ENCODE results near the gene RABGAP1L.

The RABGAP1L gene

GRCh38 chr1:174397261-174397660 is 237.9 kb downstream of the RABGAP1L start:
- ChIA-PET CTCF (no interaction called here), POLR2A (interaction anchor here (0.5 kb wide), 1 partner anchor 42 kb away, joined by 3 read pairs; no protein-coding TSS in a partner anchor)
- DNase-seq (ENCODE audit: low read depth, low spot score), result no peak
- no peak overlapping the region for H3K4me3 ChIP-seq (ENCODE audit: low read depth, low read length)
- no peak for TF ChIP-seq CTCF (IDR thresholded peaks at IDR 0.05; ENCODE audit: insufficient read depth, low read length, missing control alignments)

- POLR2A ChIA-PET, result no interaction called here
Measured at GRCh38 chr1:174398246-174398645, 238.9 kb downstream of the RABGAP1L start.

GRCh38 chr1:174399211-174399610 is 239.9 kb downstream of the RABGAP1L start:
- no peak for TF ChIP-seq CTCF (IDR thresholded peaks at IDR 0.05; ENCODE audit: insufficient read depth, low read length, missing control alignments)
- no peak overlapping the region for H3K4me3 ChIP-seq (ENCODE audit: low read depth, low read length)
- no peak for DNase-seq (ENCODE audit: low read depth, low spot score)
- CTCF ChIA-PET, result no interaction called here
- POLR2A ChIA-PET, result no interaction called here

More at GRCh38 chr1:174398246-174398645, 238.9 kb downstream of the RABGAP1L start:
- H3K4me3 ChIP-seq (ENCODE audit: low read depth, low read length), result no peak overlapping the region
- CTCF ChIA-PET, result no interaction called here
- no peak for DNase-seq (ENCODE audit: low read depth, low spot score)
- TF ChIP-seq CTCF (IDR thresholded peaks at IDR 0.05; ENCODE audit: insufficient read depth, low read length, missing control alignments), result no peak

- no peak for TF ChIP-seq CTCF (IDR thresholded peaks at IDR 0.05; ENCODE audit: insufficient read depth, low read length, missing control alignments)
- CTCF ChIA-PET, result no interaction called here
- POLR2A ChIA-PET, result no interaction called here
Measured at GRCh38 chr1:174401075-174401474, 241.8 kb downstream of the RABGAP1L start.

GRCh38 chr1:174405219-174405618 is 245.9 kb downstream of the RABGAP1L start:
- ChIA-PET POLR2A (no interaction called here), CTCF (interaction anchor here (1.0 kb wide), 1 partner anchor 64 kb away, joined by 3 read pairs; no protein-coding TSS in a partner anchor)
- no peak for DNase-seq (ENCODE audit: low read depth, low spot score)
- TF ChIP-seq CTCF (IDR thresholded peaks at IDR 0.05; ENCODE audit: insufficient read depth, low read length, missing control alignments), result no peak
- H3K4me3 ChIP-seq (ENCODE audit: low read depth, low read length), result no peak overlapping the region

More at GRCh38 chr1:174401075-174401474, 241.8 kb downstream of the RABGAP1L start:
- no peak for DNase-seq (ENCODE audit: low read depth, low spot score)
- no peak overlapping the region for H3K4me3 ChIP-seq (ENCODE audit: low read depth, low read length)

GRCh38 chr1:174406421-174406820 is 247.1 kb downstream of the RABGAP1L start:
- TF ChIP-seq CTCF (IDR thresholded peaks at IDR 0.05; ENCODE audit: insufficient read depth, low read length, missing control alignments), result no peak
- no peak overlapping the region for H3K4me3 ChIP-seq (ENCODE audit: low read depth, low read length)
- CTCF ChIA-PET, result no interaction called here
- POLR2A ChIA-PET, result no interaction called here
- DNase-seq (ENCODE audit: low read depth, low spot score), result no peak
